ENCODE measurements around the gene ALDH3B2.
"Not testable (repeated sequence)": the region's sequence is repeated elsewhere in the genome, so short reads cannot be mapped to it uniquely, and the experiment has no call there.

ALDH3B2 gene

GRCh38 chr11:67662835-67663531 lies 11.4 kb downstream of the ALDH3B2 start:
- FAIRE-seq: no peak

DNA sequence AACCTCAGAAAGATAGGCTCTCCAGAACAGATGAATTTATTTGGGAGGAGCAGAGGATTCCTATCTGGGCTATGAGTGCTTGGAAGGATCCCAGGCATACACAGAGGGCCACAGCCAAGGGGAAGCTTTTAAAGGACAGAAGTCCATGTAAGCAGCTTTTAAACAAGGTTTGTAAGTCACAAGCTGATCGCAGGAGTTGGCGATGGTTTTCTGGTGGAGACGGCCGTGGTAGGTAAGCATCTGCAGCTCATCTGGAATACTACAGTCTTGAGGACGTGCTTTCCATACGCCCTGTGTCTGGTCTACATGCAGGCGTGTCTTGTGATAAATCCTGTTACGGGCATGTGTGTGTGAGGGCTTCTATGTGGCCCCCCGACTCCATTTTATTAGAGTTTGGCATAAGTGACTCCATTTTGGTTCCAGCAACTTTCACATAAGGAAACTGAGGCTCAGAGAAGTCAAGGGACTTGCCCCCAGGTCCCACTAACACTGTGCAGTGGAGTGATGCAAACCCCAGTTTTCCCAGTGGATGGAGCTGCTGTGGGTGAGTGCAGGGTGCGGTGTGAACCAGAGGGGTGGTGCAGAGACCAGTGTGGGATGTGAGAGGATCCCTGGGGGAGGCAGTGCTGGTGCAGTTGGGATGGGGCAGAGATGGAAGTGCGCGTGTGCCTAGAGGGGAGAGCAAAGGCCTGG lies 12.1 kb downstream of the ALDH3B2 start:
- no peak for DNase-seq (ENCODE audit: low spot score)
- FAIRE-seq: no peak

More at GRCh38 chr11:67662835-67663531, 11.4 kb downstream of the ALDH3B2 start:
- no peak for DNase-seq (ENCODE audit: low spot score)

- FAIRE-seq; DNase-seq (ENCODE audit: low spot score): not testable (repeated sequence)
Observed at GRCh38 chr11:67660752-67661151, 13.7 kb downstream of the ALDH3B2 start.

DNA sequence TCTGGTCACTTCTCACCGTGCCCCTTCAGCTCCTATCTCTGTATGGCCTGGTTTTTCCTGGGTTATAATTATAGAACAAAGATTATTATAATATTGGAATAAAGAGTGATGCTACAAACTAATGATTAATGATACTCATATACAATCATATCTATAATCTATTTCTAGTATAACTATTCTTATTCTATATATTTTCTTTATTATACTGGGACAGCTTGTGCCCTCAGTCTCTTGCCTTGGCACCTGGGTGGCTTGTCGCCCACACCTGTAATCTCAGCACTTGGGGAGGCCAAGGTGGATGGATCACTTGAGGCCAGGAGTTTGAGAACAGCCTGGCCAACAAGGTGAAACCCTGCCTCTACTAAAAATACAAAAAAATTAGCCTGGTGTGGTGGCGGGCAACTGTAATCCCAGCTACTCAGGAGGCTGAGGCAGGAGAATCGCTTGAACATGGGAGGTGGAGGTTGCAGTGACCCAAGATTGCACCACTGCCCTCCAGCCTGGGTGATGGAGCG lies 14.7 kb downstream of the ALDH3B2 start:
- not testable (repeated sequence) for DNase-seq (ENCODE audit: low spot score); FAIRE-seq

DNA sequence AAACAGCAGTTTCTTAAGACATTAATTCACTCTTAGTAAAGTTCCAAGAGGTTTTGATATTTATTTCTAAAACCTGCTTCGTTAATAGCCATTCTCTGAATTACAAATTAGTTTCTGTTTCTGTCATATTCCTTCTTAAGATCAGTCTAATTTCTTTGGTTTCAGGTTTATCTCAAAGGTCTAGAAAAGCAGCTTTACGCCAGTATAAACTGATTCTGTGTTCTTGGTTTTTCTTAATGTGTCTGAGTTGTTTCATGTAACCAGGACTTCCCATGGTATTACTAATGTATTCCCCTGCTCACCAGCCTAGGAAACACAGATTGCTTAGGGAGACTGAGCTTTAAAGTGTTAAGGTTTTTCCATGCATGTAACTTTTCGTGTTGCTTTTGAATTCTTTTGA lies 17.1 kb downstream of the ALDH3B2 start:
- DNase-seq (ENCODE audit: low spot score): no peak
- no peak for FAIRE-seq

GRCh38 chr11:67656278-67656922 lies 18.0 kb downstream of the ALDH3B2 start:
- DNase-seq (ENCODE audit: low spot score) (no peak), FAIRE-seq (no peak)

GRCh38 chr11:67654225-67654624 lies 20.2 kb downstream of the ALDH3B2 start:
- FAIRE-seq (no peak), DNase-seq (ENCODE audit: low spot score) (no peak)

DNA sequence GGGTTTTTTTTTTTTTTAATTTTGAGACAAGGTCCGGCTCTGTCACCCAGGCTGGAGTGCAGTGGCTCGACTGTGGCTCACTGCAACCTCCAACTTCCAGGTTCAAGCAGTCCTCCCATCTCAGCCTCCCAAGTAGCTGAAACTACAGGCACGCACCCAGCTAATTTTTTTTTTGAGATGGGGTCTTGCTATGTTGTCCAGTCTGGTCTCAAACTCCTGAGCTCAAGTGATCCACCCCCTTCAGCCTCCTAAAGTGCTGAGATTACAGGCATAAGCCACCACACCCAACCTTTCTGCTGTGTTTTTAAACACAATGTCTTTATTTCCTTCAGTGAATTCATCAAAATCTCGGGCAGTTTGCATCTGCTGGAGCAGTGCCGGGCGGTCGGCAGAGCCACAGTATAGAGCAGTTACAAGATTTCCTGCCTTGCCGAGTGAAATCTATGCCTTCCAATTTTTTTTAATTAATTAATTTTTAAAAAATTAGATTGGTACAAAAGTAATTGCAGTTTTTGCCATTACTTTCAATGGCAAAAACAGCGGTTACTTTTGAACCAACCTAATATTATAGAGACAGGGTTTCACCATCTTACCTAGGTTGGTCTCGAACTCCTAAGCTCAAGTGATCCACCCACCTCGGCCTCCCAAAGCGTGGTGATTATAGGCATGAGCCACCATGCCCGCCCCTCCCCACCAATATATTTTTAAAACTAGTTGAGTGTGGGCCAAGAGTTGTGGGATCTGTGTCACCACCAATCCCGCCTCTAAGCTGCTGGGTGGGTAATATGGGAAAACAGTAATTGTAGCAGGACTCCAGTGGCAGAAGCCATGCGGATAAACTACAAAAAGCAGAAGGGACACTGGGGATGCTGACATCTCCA lies 21.2 kb downstream of the ALDH3B2 start:
- FAIRE-seq (no peak), DNase-seq (ENCODE audit: low spot score) (no peak)

DNA sequence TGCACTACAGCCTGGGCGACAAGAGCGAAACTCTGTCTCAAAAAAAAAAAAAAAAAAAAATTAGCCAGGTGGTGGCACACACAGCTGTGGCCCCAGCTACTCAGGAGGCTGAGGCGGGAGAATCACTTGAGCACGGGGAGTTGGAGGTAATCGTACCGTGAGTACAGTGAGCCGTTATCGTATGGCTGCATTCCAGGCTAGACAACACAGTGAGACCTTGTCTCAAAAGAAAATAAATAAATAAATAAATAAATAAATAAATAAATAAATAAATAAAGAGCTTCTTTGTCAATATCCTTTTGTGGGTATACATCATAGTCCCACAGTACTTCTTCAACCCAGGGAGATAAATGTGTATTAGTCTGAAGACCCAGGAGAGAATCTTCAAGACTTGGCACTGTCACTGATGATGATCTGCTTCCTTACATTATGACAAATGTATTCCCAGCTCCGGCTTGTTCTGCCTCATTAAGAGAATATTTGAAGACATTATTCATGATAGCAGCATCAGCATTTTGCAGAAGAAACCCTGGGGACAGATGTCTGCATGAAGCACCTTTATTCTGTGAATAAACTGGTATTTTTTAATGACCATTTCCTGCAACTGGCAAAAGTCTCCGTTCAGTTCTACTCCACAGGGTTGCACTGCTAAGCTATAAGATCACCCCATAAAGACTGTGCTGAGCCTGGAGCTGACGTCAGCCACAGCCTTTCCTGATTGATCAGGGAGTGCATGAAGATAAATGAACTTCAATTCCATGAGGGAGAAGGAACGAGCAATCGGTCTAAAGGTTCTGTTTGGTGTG lies 22.2 kb downstream of the ALDH3B2 start:
- no peak for FAIRE-seq
- no peak for DNase-seq (ENCODE audit: low spot score)

GRCh38 chr11:67649634-67650510 lies 24.6 kb downstream of the ALDH3B2 start:
- DNase-seq (ENCODE audit: low spot score) (no peak), FAIRE-seq (peak; percentile 98)

DNA sequence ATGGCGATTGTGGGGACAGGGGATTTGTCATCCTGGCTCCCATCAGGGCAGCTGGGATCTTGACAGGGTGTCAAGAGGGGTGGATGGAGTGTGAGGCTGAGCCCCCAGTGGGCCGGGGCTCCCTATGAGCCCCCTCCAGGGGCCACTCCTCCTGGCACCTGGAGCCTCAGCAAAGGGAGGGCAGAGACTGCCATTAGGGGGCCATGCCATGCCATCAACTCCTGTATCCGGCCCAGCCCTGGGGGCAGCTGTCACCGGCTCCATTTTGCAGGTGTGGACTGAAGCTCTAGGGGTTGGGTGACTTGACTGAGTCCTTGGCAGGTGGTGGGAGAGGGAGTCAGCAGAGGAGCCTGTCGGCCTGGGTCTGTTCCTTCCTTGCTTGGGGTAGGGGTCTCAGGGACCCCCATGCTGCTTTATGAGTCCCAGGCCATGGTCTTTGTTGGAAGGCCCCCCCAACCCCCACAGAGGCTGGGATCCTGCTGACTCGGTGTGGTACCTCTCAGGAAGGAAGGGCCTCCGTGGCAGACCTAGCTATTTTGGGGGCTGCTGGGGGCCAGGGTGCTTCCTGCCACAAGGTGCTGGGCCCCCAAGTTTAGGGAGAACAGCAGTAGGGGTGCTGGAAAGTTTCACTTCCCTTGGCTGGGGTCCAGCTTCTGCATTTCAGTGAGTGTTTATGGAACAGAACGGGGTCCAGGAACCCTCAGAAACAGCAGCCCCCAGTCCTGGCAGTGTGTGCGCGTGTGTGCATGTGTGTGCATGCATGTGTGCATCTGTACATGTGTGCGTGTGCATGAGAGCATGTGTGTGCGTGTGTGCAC lies 25.4 kb downstream of the ALDH3B2 start:
- no peak for FAIRE-seq
- no peak for DNase-seq (ENCODE audit: low spot score)

DNA sequence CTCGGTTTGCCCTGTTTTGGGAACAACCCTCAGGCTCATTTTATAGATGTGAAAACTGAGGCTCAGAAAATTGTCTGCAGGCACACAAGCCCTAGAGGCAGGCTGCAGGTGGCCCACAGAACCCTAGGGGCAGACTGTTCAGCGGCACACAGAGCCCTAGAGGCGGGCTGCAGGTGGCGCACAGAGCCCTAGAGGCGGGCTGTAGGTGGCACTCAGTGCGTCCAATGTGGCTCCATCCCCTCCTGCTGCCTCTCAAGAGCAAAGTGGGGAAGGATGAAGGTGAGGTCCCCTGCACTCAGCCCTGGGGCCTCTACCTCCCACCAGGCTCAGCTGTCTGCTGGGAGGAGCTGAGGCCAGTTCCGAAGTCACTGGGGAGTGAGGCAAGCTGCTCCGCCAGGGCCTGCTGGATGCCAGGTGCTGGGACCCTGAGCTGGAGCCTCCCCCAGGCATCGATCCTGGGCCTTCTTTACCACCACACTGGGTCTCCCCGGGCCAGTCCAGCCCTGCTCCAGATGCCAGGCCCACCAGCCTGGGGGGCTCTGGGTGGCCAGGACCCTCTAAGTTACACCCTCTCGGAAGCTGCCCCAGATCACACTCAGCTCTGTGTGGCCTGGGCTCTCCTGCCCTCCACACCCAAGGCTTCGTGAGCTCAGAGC lies 26.2 kb downstream of the ALDH3B2 start:
- no peak for FAIRE-seq
- DNase-seq (ENCODE audit: low spot score): peak; percentile 80

GRCh38 chr11:67647471-67647870 lies 27.0 kb downstream of the ALDH3B2 start:
- FAIRE-seq (no peak), DNase-seq (ENCODE audit: low spot score) (no peak)

DNA sequence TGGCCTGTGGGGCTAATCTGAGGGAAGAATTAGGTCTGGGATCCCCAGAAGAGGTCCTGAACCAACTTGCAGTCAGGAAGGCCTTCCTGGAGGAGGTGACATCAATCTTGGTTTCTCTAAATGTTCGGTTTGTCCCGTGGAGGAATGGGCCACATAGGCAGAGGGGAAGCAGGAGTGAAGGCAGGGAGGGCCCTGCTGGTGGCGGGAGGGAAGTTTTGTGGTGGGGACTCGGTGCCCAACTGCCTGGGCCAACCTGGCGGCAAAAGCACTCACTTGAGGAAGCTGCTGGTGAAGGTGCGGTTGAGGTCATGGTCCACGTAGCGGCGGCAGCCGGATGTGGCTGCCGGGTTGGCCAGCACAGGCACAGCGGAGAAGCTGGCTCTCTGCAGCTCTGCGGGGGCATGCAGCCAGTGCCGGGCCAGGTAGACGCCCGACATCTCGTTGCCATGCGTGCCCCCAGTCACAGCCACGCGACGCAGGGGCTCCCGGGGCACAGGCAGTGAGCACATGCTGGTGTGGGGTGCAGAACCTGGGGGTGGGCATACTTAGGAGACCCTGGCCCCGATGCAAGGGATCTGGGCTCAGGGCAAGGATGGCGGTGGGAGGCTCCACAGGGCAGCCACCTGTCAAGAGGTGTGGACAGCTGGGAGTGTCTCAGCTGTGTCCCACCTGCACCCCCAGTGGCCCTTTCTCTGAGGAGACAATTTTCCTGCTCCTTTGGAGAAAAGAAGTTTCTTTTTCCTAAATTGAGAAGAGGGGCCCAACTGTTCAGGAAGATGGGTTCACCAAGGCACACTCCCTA lies 27.7 kb downstream of the ALDH3B2 start:
- FAIRE-seq (no peak), DNase-seq (ENCODE audit: low spot score) (no peak)

- no peak for FAIRE-seq
- DNase-seq (ENCODE audit: low spot score): no peak
Observed at GRCh38 chr11:67645521-67646461, 28.6 kb downstream of the ALDH3B2 start.
